GM18499 (cell line): Measurements from ENCODE around the gene FUT6.
"Not testable (repeated sequence)": the region's sequence is repeated elsewhere in the genome, so short reads cannot be mapped to it uniquely, and the experiment has no call there.

Experiments used
- ATAC-seq: cut with Tn5 transposase; IDR thresholded peaks from one replicate; pipeline ENCODE4 v1.9.1; 2021; ENCODE audit warnings: moderate number of reproducible peaks; ENCODE audit not compliant: insufficient read depth, unreplicated experiment

The FUT6 gene

GRCh38 chr19:5839065-5840017, at the start of gene FUT6:
Gene FUT6 (minus strand): TSS chr19:5839702. CDS start chr19:5832567, 7,135 bp downstream.
- no peak for ATAC-seq

GRCh38 chr19:5884065-5884811, 44.7 kb upstream of the FUT6 start:
- not testable (repeated sequence) for ATAC-seq

- ATAC-seq = not testable (repeated sequence)
Observed at GRCh38 chr19:5883157-5883873, 43.8 kb upstream of the FUT6 start.

GRCh38 chr19:5882421-5882968, 43.0 kb upstream of the FUT6 start:
- no peak for ATAC-seq

- no peak for ATAC-seq
Observed at GRCh38 chr19:5881543-5882299, 42.2 kb upstream of the FUT6 start.

GRCh38 chr19:5880604-5881078, 41.1 kb upstream of the FUT6 start:
- no peak for ATAC-seq

GRCh38 chr19:5880196-5880595, 40.7 kb upstream of the FUT6 start:
- no peak for ATAC-seq

GRCh38 chr19:5877882-5878281, 38.4 kb upstream of the FUT6 start:
- no peak for ATAC-seq

GRCh38 chr19:5877427-5877826, 37.9 kb upstream of the FUT6 start:
- no peak for ATAC-seq

GRCh38 chr19:5874496-5874895, 35.0 kb upstream of the FUT6 start:
- ATAC-seq = not testable (repeated sequence)

- no peak for ATAC-seq
Observed at GRCh38 chr19:5873617-5874199, 34.2 kb upstream of the FUT6 start.

- ATAC-seq = no peak
Observed at GRCh38 chr19:5870986-5871394, 31.5 kb upstream of the FUT6 start.

- no peak for ATAC-seq
Observed at GRCh38 chr19:5867201-5868136, 28.0 kb upstream of the FUT6 start.

GRCh38 chr19:5865772-5866171, 26.3 kb upstream of the FUT6 start:
- ATAC-seq = no peak

- no peak for ATAC-seq
Observed at GRCh38 chr19:5864725-5865486, 25.4 kb upstream of the FUT6 start.

GRCh38 chr19:5864013-5864720, 24.7 kb upstream of the FUT6 start:
- ATAC-seq = no peak
